ENCODE results near the gene KRT3.

The KRT3 gene

DNA sequence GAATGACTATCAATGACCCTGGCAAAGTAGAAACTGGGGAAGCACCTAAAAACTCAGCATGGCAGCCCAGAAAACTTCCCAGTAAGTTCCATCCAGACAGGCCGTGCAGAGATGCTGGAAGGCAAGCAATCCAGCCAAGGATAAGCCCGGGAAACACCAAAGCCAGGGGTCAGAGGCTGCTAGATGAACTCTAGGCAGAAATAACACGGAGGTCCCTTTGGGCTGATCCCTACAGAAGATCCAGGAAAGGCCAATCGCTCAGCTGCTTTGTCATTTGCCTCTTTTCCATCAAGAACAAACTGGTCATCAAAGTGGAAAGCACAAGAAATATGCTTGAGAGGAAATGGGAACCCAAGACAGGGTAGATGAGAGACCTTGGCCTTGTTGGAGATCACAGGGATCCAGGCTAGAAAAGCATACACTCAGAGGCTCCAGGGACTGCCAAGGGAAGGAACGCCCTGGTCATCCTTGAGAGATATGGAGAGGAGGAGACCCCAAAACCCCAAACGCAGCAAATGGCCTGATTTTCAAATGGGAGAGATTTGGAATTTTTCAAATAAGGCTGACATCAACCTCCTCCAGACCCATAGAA lies 31.7 kb upstream of the KRT3 start:
- DNase-seq = no peak

DNA sequence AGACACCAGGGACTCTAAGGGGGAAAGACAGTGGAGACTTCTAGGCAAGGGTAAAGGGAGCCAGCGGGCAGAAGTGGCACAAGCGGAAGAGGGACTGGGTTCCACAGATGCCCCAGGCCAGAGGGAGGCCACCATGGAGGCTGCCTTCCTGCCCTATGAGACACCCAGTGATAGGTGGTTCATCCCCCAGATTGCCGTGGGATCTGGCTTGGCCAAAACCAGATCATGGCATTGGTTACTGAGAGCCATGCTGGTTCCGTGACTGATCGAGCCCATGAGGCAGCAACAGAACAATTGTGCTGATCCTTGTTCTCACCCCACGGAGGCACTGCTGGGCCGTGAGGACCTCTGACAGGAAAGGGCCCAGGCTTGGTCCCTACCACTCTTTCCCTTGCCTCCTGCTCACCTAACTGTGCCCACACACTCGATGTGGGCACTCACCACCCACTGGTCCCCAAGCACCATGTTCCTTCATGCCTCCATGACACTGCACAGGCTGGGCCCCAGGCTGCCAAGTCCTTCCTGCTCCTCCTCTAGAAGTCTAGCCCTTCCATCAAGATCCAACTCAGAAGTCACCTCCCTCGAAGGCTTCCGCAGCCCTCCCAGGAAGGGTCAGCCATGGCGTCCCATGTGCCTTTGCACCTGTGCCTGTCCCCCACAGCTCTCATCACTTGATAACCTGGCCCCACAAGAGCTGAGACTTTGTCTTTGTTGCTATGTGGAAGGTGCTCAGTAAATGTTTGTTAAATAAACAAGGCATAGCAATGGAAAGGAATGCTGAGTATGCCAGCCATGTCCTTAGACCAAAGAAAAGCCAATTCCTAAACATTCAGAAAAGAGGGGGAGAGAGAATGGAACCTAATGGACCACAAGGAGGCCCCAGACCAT lies 30.9 kb upstream of the KRT3 start:
- no peak for DNase-seq

DNA sequence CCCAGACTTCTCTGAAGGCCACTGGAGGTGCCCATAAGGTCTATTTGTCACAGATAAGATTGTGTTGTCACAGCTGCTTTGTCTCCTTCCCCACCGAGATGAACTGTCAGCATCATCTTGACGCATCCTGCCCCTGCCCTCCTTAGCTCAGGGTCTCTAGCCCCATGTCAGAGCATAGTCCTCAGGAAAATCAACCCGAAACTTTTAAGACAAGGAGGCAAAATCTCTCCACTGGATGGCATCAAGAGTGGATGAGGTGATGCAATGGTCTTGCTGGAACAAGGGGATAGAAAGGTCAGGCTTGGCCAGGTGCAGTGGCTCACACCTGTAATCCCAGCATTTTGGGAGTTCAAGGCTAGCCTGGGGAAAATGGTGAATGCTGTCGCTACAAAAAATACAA lies 30.0 kb upstream of the KRT3 start:
- no peak for DNase-seq

DNA sequence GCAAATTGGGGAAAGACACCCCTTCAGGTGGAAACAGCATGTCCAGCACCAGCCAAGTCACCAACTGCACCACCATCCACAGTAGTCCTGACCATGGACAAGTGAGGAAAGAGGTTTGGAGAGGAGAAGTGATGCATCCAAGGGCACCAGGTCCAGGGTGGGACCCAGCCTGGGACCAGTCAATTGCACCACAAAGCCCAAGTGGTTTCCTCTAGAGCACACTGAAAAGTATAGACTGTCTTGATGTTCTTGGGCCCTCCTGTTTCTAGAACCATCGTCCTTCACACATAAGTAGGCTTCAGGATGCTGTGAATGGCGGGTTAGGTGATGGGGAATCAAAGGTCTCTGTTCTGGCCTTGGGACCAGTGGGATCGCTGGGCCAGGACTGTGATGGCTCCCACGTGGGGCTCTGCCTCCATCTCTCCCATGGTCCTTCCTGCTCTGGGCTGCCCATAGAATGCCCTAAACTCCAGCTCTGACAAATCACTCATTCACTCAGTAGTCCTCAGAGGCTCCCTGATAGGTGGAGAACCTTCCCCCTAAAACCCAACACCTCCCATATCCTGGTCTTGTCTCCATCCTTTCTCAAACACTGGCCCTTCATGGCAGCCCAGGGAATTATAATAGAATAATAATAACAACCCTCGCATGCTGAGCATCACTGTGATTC lies 29.0 kb upstream of the KRT3 start:
- no peak for DNase-seq

DNA sequence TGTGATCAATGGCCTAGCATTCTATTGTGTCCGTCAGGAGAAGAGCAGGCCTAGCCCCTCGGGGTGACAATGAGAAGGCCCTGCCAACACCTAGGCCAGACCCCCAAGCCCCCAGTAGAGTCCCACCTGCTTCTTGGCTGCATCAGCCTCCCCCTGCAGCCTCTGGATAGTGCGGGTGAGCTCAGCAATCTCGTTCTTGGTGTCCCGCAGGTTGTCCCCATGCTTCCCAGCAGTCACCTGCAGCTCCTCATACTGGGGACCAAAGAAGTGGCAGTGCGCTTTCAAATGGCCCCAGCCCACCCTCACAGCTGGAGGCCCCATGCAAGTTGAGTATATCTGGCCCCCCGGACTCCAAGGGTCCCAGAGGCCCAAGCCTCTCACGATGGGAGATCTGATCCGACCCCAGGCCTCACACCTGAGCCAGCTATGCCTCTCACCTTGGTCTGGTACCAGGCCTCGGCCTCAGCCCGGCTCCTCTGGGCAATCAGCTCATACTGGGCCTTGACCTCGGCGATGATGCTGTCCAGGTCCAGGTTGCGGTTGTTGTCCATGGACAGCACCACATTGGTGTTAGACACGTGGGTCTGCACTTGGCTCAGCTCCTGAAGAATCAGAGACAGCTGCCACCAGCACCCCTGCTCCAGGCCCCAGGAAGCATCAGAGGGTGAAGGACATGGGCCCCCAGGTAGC lies 28.0 kb upstream of the KRT3 start:
- DNase-seq = no peak

DNA sequence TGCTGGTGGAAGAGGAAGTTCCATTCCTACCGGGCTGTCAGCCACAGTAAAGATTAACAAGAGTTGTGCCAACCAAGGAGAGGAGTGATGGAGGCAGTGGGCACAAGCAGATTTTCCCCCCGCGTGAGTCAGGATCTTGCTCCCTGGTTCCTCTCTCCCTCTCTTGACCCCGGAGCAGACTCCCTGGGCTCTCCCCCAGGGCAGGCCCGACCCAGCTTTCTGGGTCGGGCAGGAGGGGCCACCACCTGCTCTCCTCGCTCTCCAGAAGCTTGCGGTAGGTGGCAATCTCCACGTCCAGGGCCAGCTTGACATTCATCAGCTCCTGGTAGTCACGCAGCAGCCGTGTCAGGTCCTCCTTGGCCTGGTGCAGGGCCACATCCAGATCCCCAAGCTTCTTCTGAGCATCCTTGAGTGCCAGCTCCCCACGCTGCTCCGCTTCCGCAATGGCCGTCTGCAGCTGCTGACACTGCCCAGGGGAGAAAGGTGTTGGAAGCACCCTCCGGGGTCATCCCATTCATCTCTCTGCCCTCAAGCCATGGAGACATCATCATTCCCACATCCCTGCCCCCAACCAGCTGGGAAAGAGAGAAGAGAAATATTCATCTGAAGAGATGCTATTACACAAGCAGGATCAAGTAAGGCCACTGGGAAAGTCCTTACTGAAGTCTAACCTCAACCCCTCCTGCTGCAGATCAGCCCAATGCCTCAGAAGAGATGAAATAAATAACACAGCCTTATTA lies 27.0 kb upstream of the KRT3 start:
- no peak for DNase-seq

DNA sequence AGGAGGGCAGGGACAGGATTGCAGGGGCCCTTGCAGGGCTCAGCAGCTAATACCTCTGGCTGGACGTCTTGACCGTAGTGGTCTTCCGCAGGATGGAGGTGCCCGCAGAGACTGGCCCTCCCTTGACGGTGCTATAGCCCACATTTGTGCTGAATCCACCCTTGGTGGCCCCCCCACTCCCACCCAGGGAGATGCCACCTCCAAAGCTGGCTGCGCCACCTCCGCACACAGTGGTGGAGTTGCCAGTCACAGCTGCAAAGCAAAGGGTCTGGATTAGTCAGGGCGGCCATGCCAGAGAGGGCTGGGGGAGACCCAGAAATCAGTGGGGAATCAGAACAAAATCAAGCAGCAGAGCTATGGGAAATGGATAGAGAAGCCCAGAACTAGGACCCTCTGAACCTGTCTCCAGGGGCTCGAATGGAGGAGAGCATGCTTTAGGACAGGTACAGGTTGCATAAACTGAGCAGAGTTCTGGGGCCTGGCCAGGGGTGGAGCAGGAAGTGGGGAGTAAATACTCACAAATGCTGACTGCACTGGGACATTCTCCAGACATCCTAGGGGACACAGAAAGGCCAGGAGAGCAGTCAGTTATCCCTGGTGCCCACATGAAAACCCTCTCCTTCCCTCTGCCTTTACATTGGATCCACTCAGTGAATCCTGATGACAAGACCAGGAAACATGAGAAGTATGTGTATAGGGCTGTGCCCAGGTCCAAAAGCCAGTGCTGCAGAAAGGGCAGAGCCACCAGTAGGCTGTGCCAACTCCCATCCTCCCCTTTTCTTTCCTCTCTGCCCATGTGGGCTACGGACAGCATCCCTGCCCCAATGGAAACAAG lies 26.1 kb upstream of the KRT3 start:
- no peak for DNase-seq

DNA sequence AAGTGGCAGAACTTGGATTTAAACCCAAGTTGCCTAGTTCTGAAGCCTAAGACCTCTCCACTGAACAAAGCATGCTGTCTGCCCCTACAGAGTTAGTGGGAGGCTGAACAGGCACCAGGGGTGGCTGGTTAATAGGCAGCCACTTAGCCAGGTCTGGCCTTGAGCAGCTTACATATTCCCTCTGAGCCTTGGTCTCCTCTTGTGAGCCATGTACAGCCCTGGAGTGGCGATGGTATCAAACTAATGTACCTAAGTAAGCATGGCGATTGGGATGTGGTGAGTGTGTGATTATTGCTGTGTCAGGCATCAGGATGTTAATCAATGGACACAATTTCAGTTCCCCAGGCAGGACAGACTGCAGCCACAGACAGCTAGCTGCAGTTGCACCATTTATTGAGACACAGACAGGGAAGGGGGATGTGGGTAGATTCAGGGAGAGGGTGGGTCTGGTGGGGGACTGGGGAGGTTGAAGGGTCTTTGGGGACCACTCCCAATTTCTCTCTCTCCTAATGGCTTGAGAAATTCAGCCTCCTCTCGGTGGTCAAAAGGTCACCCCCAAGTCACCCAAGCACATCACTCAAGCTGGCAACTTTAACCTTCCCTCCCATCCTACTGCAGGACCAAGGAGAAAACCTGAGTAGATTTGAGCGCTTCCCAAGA lies 25.3 kb upstream of the KRT3 start:
- no peak for DNase-seq

DNA sequence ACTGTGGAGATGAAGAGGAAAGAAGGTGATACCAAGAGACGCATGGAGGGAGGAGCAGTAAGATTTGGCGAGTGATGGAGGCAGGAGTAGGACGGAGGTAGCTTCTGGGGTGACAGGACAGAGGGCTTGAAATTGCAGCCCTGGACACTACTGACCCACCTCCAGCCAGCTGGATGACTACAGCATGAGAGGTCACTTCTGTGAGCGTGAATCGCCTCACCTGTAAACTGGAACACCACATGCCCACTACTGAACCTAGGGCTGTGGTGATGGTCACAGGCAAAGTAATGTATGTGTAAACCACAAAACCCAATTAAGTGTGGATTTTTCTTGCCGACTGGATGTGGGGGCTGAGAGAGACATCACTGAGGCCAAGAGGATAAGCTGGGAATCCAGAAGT lies 24.6 kb upstream of the KRT3 start:
- no peak for DNase-seq

DNA sequence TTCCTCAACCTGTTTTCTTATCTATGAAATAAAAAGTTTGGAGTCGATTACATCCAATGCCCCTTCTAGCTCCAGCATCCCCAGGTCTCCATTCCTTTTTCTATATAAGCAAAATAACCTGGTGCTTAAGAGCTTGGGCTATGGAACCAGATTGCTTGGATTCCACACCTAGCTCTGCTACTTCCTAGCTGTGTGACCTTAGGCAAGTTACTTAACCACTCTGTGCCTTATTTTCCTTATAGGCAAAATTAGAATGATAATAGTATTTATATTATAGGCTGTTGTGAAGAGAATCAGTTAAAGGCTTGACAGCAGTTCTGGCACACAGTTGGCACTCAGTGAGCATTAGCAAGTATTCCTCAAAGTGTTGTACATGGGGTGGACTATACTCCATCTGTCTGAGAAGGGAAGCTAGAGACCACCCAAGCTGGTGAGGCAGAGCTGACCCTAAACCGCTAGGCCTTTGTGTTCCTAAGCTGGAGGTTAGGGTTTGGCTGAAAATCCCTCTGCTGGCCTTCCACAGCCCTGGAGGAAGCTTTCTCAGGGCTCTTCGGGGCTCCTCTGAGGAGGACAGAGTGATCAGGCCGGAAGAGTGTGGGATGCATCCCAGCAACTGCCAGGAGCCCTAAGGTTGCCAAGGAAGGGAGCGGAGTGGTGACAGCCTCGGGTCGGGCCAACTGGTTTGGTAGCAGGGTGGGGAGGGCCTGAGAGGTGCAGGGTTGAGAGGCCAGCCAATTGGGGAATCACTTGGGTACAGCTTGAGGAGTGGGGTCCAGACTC lies 24.0 kb upstream of the KRT3 start:
- no peak for DNase-seq

DNA sequence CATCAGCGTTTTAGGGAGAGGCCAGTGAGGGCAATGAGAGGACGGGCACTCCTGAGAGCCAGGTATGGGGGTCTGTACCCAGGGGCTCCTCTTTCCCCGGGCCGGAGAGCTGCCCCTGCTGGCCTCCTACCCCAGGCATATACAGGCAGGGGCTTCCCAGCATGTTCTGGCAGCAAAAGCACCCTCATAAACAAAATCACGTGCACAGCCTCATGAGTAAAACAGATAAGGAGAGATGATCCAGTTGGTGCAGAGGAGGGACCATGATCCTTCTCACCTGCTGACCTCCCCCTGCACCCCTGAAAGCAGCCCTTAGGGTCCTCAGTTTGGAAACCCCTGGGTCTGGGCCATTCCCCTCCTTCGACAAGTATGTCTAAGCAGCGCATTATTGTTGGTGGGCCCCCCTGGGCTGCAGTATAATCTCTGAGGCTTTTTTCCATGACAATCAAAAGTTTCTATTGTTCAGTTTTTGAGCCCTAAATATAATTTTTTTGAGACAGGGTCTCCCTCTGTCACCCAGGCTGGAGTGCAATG lies 23.0 kb upstream of the KRT3 start:
- DNase-seq = no peak

DNA sequence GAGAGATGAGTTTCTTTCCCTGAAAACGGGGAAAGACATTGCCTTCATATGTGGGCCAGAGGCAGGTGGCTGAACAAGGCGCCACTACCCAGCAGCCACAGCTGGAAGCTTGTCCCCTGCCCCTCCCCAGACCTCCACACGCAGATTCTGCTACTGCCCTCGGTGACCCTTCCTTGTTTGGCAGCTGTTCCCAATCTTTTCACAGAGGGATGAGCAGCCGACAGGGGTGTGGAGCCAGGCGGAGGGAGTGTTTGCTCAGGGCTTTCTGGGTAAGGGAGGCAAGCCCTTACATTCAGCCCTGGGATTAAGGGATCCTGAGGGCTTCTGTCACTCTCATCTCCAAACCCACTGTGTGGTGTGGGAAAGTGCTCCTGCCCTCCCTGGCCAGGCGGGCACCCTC lies 22.5 kb upstream of the KRT3 start:
- DNase-seq = no peak

DNA sequence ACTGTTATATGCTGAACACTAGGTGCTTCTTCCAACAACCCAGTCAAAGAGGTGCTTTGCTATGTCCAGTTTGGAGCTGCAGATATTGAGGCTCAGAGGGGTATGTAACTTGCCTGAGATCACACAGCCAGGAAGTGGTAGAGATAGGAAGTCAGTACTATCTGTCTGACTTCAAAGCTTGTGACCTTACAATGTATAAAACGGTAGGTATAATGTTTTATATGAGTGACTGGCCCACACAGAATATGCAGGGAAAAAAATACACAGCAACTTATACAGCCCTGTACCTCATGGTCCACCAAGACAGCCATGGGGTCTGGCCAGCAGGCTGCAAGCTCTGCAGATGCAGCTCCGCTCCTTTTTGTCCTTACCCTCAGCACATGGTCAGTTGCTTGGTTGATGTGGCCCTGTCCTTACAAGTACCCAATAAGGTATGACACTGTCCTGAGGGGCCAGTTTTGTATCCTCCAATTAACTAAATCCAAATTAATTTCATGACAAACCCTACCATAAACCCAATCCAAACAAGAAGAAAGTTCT lies 21.9 kb upstream of the KRT3 start:
- no peak for DNase-seq

DNA sequence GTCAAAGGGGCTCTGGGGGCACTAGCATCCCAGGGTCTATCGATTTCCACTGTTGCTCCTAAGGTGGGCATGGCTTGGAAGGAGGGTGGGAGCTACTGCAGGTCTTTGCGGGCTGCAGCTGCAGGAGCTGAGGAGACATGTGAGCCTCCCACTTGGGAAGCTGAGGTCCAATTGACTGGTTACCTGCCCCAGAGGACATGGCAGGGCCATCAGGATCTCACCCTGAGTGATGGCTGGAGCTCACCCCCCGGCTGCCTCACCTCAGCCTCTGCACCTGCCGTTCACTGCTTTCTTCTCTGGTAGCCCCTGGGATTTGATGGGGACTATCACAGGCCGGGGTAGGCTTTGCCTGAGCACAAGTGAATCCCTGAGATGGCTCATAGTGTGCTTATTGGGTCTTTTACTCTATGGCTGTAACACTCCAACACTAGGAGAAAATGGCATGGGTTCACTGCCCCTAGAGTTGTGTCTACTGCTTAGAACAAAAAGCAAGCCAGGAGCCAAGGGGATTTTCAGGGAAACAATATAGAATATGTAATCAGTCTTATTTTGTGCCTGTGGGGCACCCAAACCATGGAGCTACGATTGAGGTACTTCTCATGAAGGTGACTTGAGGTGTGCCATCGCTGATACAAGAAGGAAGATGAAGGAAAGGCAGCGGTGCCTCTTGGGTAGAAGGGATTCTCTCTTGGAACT lies 21.2 kb upstream of the KRT3 start:
- no peak for DNase-seq

DNA sequence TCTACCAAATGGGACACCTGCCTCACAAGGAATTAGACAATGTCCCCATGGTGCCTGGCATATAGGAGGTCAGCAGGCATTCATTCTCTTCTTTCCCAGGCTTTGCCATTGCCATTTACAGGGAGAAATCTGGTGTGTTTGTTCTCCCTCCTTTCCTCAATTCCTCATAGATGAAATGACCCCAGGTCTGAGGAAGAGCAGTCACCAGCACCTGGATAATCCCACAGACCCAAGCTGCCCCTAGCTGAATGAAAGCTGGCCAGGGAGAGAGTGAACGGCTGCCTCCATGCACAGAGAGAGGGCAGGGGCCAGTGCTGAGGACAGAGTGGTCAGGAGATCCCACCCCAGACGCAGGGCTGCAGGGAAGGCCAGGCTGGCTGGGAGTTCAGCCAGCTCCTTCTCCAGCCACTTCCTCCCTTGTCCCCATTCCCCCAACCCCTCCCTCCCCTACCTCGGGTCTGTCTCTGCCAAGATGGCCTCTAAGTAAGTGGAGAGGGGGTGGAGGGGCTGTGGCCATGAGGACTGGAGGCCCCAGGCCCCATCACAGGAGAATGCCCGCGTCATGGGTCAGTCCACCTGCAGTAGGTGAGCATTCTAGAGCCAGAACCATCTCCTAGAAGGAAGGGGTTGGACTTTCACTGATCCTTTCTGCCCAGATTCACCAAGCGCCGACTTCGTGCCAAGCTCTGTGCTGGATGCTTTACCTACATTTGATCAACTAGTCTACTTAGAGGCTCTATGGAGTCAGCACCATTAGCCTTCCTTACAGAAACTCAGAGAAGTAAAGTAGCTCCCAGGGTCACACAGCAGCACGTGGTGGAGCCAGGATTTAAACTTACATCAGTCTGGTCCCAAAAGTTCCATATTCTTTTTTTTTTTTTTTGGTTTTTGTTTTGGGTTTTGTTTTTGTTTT lies 20.0 kb upstream of the KRT3 start:
- DNase-seq = no peak

DNA sequence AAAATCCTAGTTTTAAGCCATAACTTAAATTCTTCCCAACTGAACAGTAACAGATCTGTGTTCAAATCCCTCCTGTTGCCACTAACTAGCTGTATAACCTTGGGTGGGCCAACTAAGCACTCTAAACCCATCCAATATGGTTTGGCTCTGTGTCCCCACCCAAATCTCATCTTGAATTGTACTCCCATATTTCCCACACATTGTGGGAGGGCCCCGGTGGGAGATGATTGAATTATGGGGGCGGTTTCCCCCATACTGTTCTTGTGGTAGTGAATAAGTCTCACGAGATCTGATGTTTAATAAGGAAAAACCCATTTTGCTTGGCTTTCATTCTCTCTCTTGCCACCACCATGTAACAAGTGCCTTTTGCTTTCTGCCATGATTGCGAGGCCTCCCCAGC lies 19.2 kb upstream of the KRT3 start:
- no peak for DNase-seq

DNA sequence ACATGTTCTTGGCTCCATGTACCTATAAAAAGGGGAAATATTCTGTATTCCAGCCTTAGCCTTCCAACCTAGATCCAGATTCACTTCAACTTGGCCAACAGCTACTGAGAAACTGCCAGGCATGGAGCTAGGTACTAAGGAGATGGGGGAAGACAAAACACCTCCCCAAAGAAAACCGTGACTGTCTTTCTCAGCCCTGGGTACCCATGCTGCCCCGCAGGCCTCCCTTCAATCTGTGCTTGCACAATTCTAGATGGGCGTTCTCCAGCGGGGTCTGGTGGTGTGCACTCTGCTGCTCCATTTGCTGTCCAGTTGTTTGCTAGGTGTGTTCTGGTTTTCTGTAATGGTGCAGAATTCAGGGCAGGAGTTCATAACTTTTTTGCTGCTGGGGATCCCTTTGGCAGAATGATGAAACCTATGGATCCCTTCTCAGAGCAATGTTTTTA lies 18.8 kb upstream of the KRT3 start:
- DNase-seq = no peak

Data from hypothalamus (tissue), 51 donors.